Adrenal gland (tissue), 12 donors: ENCODE measurements around the gene C2orf69. TPM values are rescaled to one million over a fixed set of nuclear protein-coding genes. Genes with fewer than 3 reads are reported as not detected.
A peak's percentile ranks its signal among the peaks of the same experiment; 100 is the strongest.

Experiments used
- DNase-seq, 7 donors: peaks; one replicate each; pipeline ENCODE4 v3.0.0-alpha.2; 2019 to 2020
- H3K27ac ChIP-seq, 5 donors: fragments of 200-600 bp; sonication (generic) in 4 of 5; 1 replicate in 3 of 5; 2 replicates in 2 of 5; pipeline versions ENCODE4 v1.5.1 to v1.8.0; 2016 to 2020; ENCODE audit warnings: mild to moderate bottlenecking in 1 of 5
- H3K27me3 ChIP-seq: fragments of 200-600 bp; 2 replicates; pipeline ENCODE4 v1.8.0; 2021
- H3K36me3 ChIP-seq, 2 donors: fragments of 200-600 bp; replicated peaks in 1 of 2; 1 replicate in 1 of 2; 2 replicates in 1 of 2; pipeline versions ENCODE4 v1.5.1 to v1.8.0; 2018 to 2022
- H3K4me1 ChIP-seq, 2 donors: fragments of 200-600 bp; replicated peaks in 1 of 2; 1 replicate in 1 of 2; 2 replicates in 1 of 2; pipeline versions ENCODE4 v1.5.1 to v1.8.0; 2018 to 2021
- H3K4me3 ChIP-seq, 4 donors: fragments of 200-600 bp; sonication (generic) in 3 of 4; one replicate each; pipeline ENCODE4 v1.5.1; 2016 to 2018
- H3K9me3 ChIP-seq, 3 donors: fragments of 200-600 bp; sonication (generic) in 1 of 3; replicated peaks in 1 of 3; 1 replicate in 2 of 3; 2 replicates in 1 of 3; pipeline versions ENCODE4 v1.5.1 to v1.8.0; 2016 to 2021
- CTCF ChIP-seq, 6 experiments: fragments of 450-650 bp in 4 of 6; fragments of 200-600 bp in 2 of 6; sonication (generic) in 1 of 6; IDR thresholded peaks; 1 replicate in 5 of 6; 2 replicates in 1 of 6; pipeline versions ENCODE4 v1.5.1 to v1.8.0; 2016 to 2021; ENCODE audit warnings: antibody characterized with exemption in 6 of 6, mild to moderate bottlenecking in 2 of 6, moderate library complexity in 1 of 6
- POLR2A ChIP-seq, 2 donors: fragments of 450-650 bp; IDR thresholded peaks; one replicate each; pipeline ENCODE4 v1.6.1; 2017; ENCODE audit warnings: antibody characterized with exemption in 2 of 2, mild to moderate bottlenecking in 2 of 2, moderate library complexity in 1 of 2
- WGBS, 4 donors: extraction: QIAGEN DNeasy Blood & Tissue Kit in 2 of 4; methylation state at CpG; one replicate each; pipeline versions ENCODE4 v1.1.5 to v1.1.7; 2013 to 2017; 5-methylcytosine and 5-hydroxymethylcytosine counted together
- intact Hi-C, 2 donors: fragments of 100-400 bp; cut with DNase I; formaldehyde crosslinking; loops; one replicate each; pipeline versions ENCODE4 v1.14.1 to v1.15.0; 2022 to 2023
- polyA plus RNA-seq, 3 donors: library from polyadenylated mRNA; stranded (reverse); fragments of 200-250 nt in 2 of 3; fragments of 350-450 nt in 1 of 3; fragmentation: Illumina TruSeq in 1 of 3; extraction: RNeasy Lipid Tissue Mini Kit (QIAGEN cat#74804) in 1 of 3; gene quantifications; one replicate each; pipeline ENCODE4 v1.2.3, GENCODE V29; 2013 to 2014
- small RNA-seq, 2 donors: library from RNA; depleted of rRNA; stranded (forward); fragments of <200 nt; gene quantifications; one replicate each; pipeline ENCODE3, GENCODE V24; 2016
- total RNA-seq, 9 donors: library from RNA; depleted of rRNA in 4 of 9; stranded (reverse); fragments of >200 nt in 4 of 9; fragments of 120-200 nt in 1 of 9; fragmentation: NEBNext Ultra II Directional in 1 of 9; extraction: Animal tissue kit (Norgen Biotek cat#: 25700) in 1 of 9; gene quantifications; one replicate each; pipeline versions ENCODE4 v1.1.0 to v1.2.4, GENCODE V29; 2013 to 2023
- donor health status: healthy with polysubstance abuse.
- donor health status: Bipolar disorder and iron deficiency.
- donor health status: DM: yes; HTN: yes; CAD: no.
- donor health status: DM: no; HTN: no; CAD: no.
- donor health status: DM: no; HTN: no; CAD: no.
- donor health status: DM: yes; HTN: yes; CAD: no.

The C2orf69 gene
- total and polyA plus RNA-seq, 12 donors: 7.8 to 26.8 (median 19.5) TPM

GRCh38 chr2:199968126-199968525 is 57.0 kb downstream of the C2orf69 start:
- no peaks in the 10 kb centered on the region for H3K4me1 ChIP-seq
- intact Hi-C loops: no loop called here
- DNase-seq: no peak
- no peak overlapping the region for H3K27ac ChIP-seq
- H3K9me3 ChIP-seq: no peaks in the 10 kb centered on the region
- no peak for TF ChIP-seq POLR2A (IDR thresholded peaks at IDR 0.05)
- H3K36me3 ChIP-seq: peaks cover 0 to 14% of the 10 kb centered on the region in 2 donors
- H3K27me3 ChIP-seq: no peaks in the 10 kb centered on the region
- no peak overlapping the region for H3K4me3 ChIP-seq
- 95 to 100% (median 97%) methylated on average over 1 of the region's 1 CpG for WGBS, 4 donors

- no peaks in the 10 kb centered on the region for H3K27me3 ChIP-seq
- intact Hi-C loops: no loop called here
- H3K36me3 ChIP-seq: no peaks in the 10 kb centered on the region
- no peaks in the 10 kb centered on the region for H3K9me3 ChIP-seq
- no peak overlapping the region for H3K27ac ChIP-seq
- TF ChIP-seq CTCF (IDR thresholded peaks at IDR 0.05) (no peak), POLR2A (IDR thresholded peaks at IDR 0.05) (no peak)
- no peaks in the 10 kb centered on the region for H3K4me1 ChIP-seq
- H3K4me3 ChIP-seq: no peak overlapping the region
- 82 to 92% (median 87%) methylated on average over 6 of the region's 6 CpGs for WGBS, 4 donors
- no peak for DNase-seq
Observed at GRCh38 chr2:199972088-199972626, 61.1 kb downstream of the C2orf69 start.

DNA sequence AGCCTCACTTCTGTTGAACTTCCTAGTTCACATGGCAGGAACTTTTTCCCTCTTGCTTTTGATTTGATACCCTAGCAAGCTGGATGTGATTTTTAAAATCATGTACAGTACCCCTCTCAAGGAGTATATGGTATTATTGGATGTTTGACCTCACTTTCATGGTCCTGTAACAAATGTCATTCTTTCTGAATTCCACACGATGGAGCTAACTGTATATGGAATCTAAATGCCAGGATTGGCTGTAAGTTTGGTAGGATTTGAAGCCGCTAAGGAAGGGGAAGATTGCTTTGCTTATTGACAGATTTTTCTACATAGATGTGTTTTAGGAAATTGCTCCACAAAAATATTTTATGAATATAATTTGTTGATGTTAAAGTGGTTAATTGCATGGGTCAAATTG is 62.6 kb downstream of the C2orf69 start:
- no peak for DNase-seq
- no peaks in the 10 kb centered on the region for H3K36me3 ChIP-seq
- intact Hi-C loops: no loop called here
- no peak overlapping the region for H3K4me3 ChIP-seq
- no peaks in the 10 kb centered on the region for H3K4me1 ChIP-seq
- TF ChIP-seq POLR2A (IDR thresholded peaks at IDR 0.05): no peak
- TF ChIP-seq CTCF (IDR thresholded peaks at IDR 0.05): peak; percentile 12 to 64 (median 58)
- no peaks in the 10 kb centered on the region for H3K27me3 ChIP-seq
- H3K27ac ChIP-seq: no peak overlapping the region
- H3K9me3 ChIP-seq: no peaks in the 10 kb centered on the region
- WGBS, 4 donors: 18 to 27% (median 24%) methylated on average over 2 of the region's 2 CpGs

DNA sequence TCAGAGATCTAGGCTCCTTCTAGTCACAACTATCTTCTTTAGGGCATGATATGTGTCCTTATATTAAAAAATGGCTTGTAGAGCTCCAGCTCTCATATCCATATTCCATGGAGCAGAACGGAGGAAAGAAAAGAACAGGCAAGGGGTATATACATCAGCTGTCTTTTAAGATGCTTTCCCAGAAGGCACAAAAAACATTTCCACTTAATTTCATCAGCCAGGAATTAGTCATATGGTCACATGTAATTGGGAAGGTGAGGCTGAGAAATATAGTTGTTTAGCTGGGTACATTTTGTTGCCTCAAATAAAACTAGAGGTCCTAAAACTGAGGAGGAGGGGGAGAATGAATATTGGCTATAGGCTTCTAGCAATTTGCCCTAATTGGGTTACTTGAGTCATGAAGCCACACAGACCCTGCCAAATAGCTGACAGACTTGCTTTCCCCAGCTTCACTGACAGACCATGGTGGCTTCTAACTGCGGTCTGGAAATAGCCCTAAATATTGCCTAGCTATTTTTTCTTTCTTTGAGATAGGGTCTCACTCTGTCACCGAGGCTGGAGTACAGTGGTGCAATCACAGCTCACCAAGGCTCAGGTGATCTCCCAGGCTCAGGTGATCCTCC is 64.3 kb downstream of the C2orf69 start:
- DNase-seq: no peak
- Histone ChIP-seq H3K9me3 (no peaks in the 10 kb centered on the region), H3K4me1 (peaks cover 0 to 9% of the 10 kb centered on the region in 2 donors), H3K27ac (no peak overlapping the region), H3K36me3 (no peaks in the 10 kb centered on the region), H3K27me3 (no peaks in the 10 kb centered on the region), H3K4me3 (no peak overlapping the region)
- TF ChIP-seq POLR2A (IDR thresholded peaks at IDR 0.05) (no peak), CTCF (IDR thresholded peaks at IDR 0.05) (no peak)
- intact Hi-C loops: loop anchor here in 1 of 2 donors (5.0 kb wide), 1 partner anchor 502 kb away; no protein-coding TSS in a partner anchor
- 83 to 93% (median 90%) methylated on average over 3 of the region's 3 CpGs for WGBS, 4 donors

Small RNA genes within 50 kb of the gene (small RNA-seq; reads per million reads assigned to genes)
- 0 reads per million in 2 donors for gene AC108032.1
- 0 reads per million in 2 donors for gene RN7SL717P

Other genes with a start within 250 kb of the C2orf69 start
- gene FTCDNL1, start 60.1 kb upstream of the C2orf69 start, total RNA-seq: 10 to 100 TPM in 6 of 9 donors, 1 to 10 TPM in 3; 4.6 to 19.1 (median 11.5) TPM
- gene FTCDNL1, start 60.1 kb upstream of the C2orf69 start, polyA plus RNA-seq: 1 to 10 TPM; 2.6 to 3.8 (median 3.4) TPM
- gene TYW5, start 44.2 kb downstream of the C2orf69 start, total RNA-seq: 10 to 100 TPM in 4 of 9 donors, 1 to 10 TPM in 5; 4.6 to 16.9 (median 7.2) TPM
- gene TYW5, start 44.2 kb downstream of the C2orf69 start, polyA plus RNA-seq: 10 to 100 TPM in 1 of 3 donors, 1 to 10 TPM in 2; 6.5 to 10.2 (median 8.7) TPM
- 10 to 100 TPM; 22.7 to 55.4 (median 32.7) TPM for gene MAIP1, start 44.3 kb downstream of the C2orf69 start, total RNA-seq
- gene MAIP1, start 44.3 kb downstream of the C2orf69 start, polyA plus RNA-seq: 10 to 100 TPM in 1 of 3 donors, 1 to 10 TPM in 2; 6.6 to 23.5 (median 6.8) TPM